ENCODE results near the gene FOXRED1. TPM values are rescaled to one million over a fixed set of nuclear protein-coding genes. Genes with fewer than 3 reads are reported as not detected.
A peak's percentile ranks its signal among the peaks of the same experiment; 100 is the strongest.

FOXRED1 gene
- total and polyA plus RNA-seq, 7 donors: 12.3 to 27.7 (median 18.3) TPM

- intact Hi-C loops (cut with DNase I): no loop called here
- ATAC-seq: peak in 1 of 4 donors; percentile 39
- 85 to 96% (median 86%) methylated on average over 4 of the region's 4 CpGs for WGBS, 3 donors
- peaks cover 6 to 75% of the 10 kb centered on the region in 2 donors for H3K36me3 ChIP-seq (ENCODE audit: insufficient read depth in 1 of 2, low read depth in 1 of 2)
- no peak for DNase-seq
- H3K9me3 ChIP-seq: no peaks in the 10 kb centered on the region
- peaks cover 11% of the 10 kb centered on the region for H3K4me1 ChIP-seq
- no peak overlapping the region for H3K4me3 ChIP-seq
- TF ChIP-seq CTCF (IDR thresholded peaks at IDR 0.05): no peak
- peak overlapping the region; percentile 13 for H3K27ac ChIP-seq
- H3K27me3 ChIP-seq (ENCODE audit: insufficient read depth in 3 of 3, low read length in 2 of 3): no peaks in the 10 kb centered on the region
Observed at GRCh38 chr11:126256216-126256615, 12.7 kb upstream of the FOXRED1 start.

GRCh38 chr11:126257144-126257543, 11.8 kb upstream of the FOXRED1 start:
- Histone ChIP-seq H3K27me3 (ENCODE audit: insufficient read depth in 3 of 3, low read length in 2 of 3) (no peaks in the 10 kb centered on the region), H3K4me3 (no peak overlapping the region), H3K27ac (no peak overlapping the region), H3K36me3 (ENCODE audit: insufficient read depth in 1 of 2, low read depth in 1 of 2) (peaks cover 4 to 75% of the 10 kb centered on the region in 2 donors), H3K4me1 (peaks cover 11% of the 10 kb centered on the region), H3K9me3 (no peaks in the 10 kb centered on the region)
- DNase-seq (no peak), ATAC-seq (no peak)
- 90 to 93% (median 91%) methylated on average over 2 of the region's 2 CpGs for WGBS, 3 donors
- TF ChIP-seq CTCF (IDR thresholded peaks at IDR 0.05): no peak
- intact Hi-C loops (cut with DNase I): no loop called here

GRCh38 chr11:126257764-126258163, 11.2 kb upstream of the FOXRED1 start:
- peaks cover 11% of the 10 kb centered on the region for H3K4me1 ChIP-seq
- intact Hi-C loops (cut with DNase I): no loop called here
- peaks cover 4 to 75% of the 10 kb centered on the region in 2 donors for H3K36me3 ChIP-seq (ENCODE audit: insufficient read depth in 1 of 2, low read depth in 1 of 2)
- no peak overlapping the region for H3K4me3 ChIP-seq
- no peak for ATAC-seq
- WGBS, 3 donors: 94 to 97% (median 95%) methylated on average over 2 of the region's 2 CpGs
- H3K9me3 ChIP-seq: no peaks in the 10 kb centered on the region
- TF ChIP-seq CTCF (IDR thresholded peaks at IDR 0.05): no peak
- no peak overlapping the region for H3K27ac ChIP-seq
- H3K27me3 ChIP-seq (ENCODE audit: insufficient read depth in 3 of 3, low read length in 2 of 3): no peaks in the 10 kb centered on the region
- no peak for DNase-seq

GRCh38 chr11:126262216-126262615, 6.7 kb upstream of the FOXRED1 start:
- no peak overlapping the region for H3K4me3 ChIP-seq
- no peaks in the 10 kb centered on the region for H3K9me3 ChIP-seq
- ATAC-seq (no peak), DNase-seq (no peak)
- no peaks in the 10 kb centered on the region for H3K27me3 ChIP-seq (ENCODE audit: insufficient read depth in 3 of 3, low read length in 2 of 3)
- 87 to 95% (median 91%) methylated on average over 6 of the region's 6 CpGs for WGBS, 3 donors
- H3K4me1 ChIP-seq: peaks cover 2% of the 10 kb centered on the region
- TF ChIP-seq CTCF (IDR thresholded peaks at IDR 0.05): no peak
- peaks cover 25 to 78% of the 10 kb centered on the region in 2 donors for H3K36me3 ChIP-seq (ENCODE audit: insufficient read depth in 1 of 2, low read depth in 1 of 2)
- H3K27ac ChIP-seq: no peak overlapping the region
- intact Hi-C loops (cut with DNase I): loop anchor here in 1 of 2 donors (10.0 kb wide), 2 partner anchors 337 to 667 kb away; partner anchors contain the start of gene STT3A

GRCh38 chr11:126263489-126263888, 5.5 kb upstream of the FOXRED1 start:
- Histone ChIP-seq H3K9me3 (no peaks in the 10 kb centered on the region), H3K27ac (no peak overlapping the region), H3K4me3 (no peak overlapping the region), H3K27me3 (ENCODE audit: insufficient read depth in 3 of 3, low read length in 2 of 3) (no peaks in the 10 kb centered on the region), H3K36me3 (ENCODE audit: insufficient read depth in 1 of 2, low read depth in 1 of 2) (peaks cover 25 to 71% of the 10 kb centered on the region in 2 donors), H3K4me1 (peaks cover 7% of the 10 kb centered on the region)
- no peak for TF ChIP-seq CTCF (IDR thresholded peaks at IDR 0.05)
- intact Hi-C loops (cut with DNase I): loop anchor here in 1 of 2 donors (10.0 kb wide), 2 partner anchors 339 to 669 kb away; partner anchors contain the start of gene STT3A
- 77 to 90% (median 82%) methylated on average over 6 of the region's 6 CpGs for WGBS, 3 donors
- ATAC-seq (no peak), DNase-seq (no peak)
